IMR-90 (cell line): ENCODE results near the gene BPTF. TPM values are rescaled to one million over a fixed set of nuclear protein-coding genes. Genes with fewer than 3 reads are reported as not detected.

ENCODE experiments used
- ATAC-seq: fragments of 200-7000 bp; cut with Tn5 transposase; 2 replicates; pipeline ENCODE4 v1.9.1; 2020; ENCODE audit warnings: low read depth, mild to moderate bottlenecking, moderate library complexity
- BruUV-seq: library from RNA; stranded (reverse); fragments of 400-500 nt; replicated peaks from 2 replicates; lab custom pipeline; 2021; lab: Mats Ljungman, UMichigan
- CTCF ChIA-PET: fragments of 300-600 bp; formaldehyde crosslinking; extraction: SDS; loops from one replicate; lab custom pipeline; 2021; ENCODE audit warnings: antibody characterized with exemption; lab: Yijun Ruan, JAX
- POLR2A ChIA-PET: fragments of 300-600 bp; sonication (Branson Sonifier 250); formaldehyde crosslinking; loops from one replicate; lab custom pipeline; 2022; ENCODE audit warnings: antibody characterized with exemption; ENCODE audit not compliant: unreplicated experiment; lab: Charles Lee
- DNase-seq: peaks from one replicate; pipeline ENCODE4 v3.0.0; 2013
- H2AFZ ChIP-seq: replicated peaks from 2 replicates; pipeline ENCODE3; 2013; ENCODE audit warnings: low read length, mild to moderate bottlenecking; ENCODE audit not compliant: poor library complexity
- H2AK5ac ChIP-seq: 2 replicates; pipeline ENCODE4 v1.6.1; 2013; ENCODE audit warnings: low read depth, low read length, inconsistent platforms
- H2AK9ac ChIP-seq: replicated peaks from 2 replicates; pipeline ENCODE3; 2013; ENCODE audit warnings: mild to moderate bottlenecking, low read depth, low read length, moderate library complexity; ENCODE audit not compliant: poor library complexity
- H2BK120ac ChIP-seq: 2 replicates; pipeline ENCODE4 v1.6.1; 2013; ENCODE audit warnings: low read depth, low read length, inconsistent platforms
- H2BK15ac ChIP-seq: 3 replicates; pipeline ENCODE4 v1.6.1; 2013; ENCODE audit warnings: low read depth, low read length, inconsistent platforms
- H2BK20ac ChIP-seq: 2 replicates; pipeline ENCODE4 v1.6.1; 2013; ENCODE audit warnings: low read depth, mild to moderate bottlenecking, inconsistent platforms, low read length, moderate library complexity
- H2BK5ac ChIP-seq: 2 replicates; pipeline ENCODE4 v1.6.1; 2013; ENCODE audit warnings: mild to moderate bottlenecking, low read depth, low read length, inconsistent platforms; ENCODE audit not compliant: poor library complexity, severe bottlenecking
- H3K14ac ChIP-seq: replicated peaks from 2 replicates; pipeline ENCODE4 v1.6.1; 2013; ENCODE audit warnings: low read depth, low read length, inconsistent platforms
- H3K18ac ChIP-seq: 2 replicates; pipeline ENCODE4 v1.6.1; 2013; ENCODE audit warnings: low read depth, low read length, control low read depth
- H3K23ac ChIP-seq: 2 replicates; pipeline ENCODE4 v1.6.1; 2013; ENCODE audit warnings: low read depth, low read length, inconsistent platforms
- H3K27ac ChIP-seq: 2 replicates; pipeline ENCODE4 v1.5.1; 2013; ENCODE audit warnings: mild to moderate bottlenecking, control low read depth, low read length; ENCODE audit not compliant: insufficient read depth
- H3K27me3 ChIP-seq: 2 replicates; pipeline ENCODE4 v1.6.1; 2013; ENCODE audit warnings: low read length; ENCODE audit not compliant: control insufficient read depth, insufficient read depth
- H3K36me3 ChIP-seq: 2 replicates; pipeline ENCODE4 v1.6.1; 2013; ENCODE audit warnings: low read length, mixed read lengths; ENCODE audit not compliant: control insufficient read depth, insufficient read depth
- H3K4ac ChIP-seq: 2 replicates; pipeline ENCODE4 v1.6.1; 2013; ENCODE audit warnings: low read depth, low read length, inconsistent platforms
- H3K4me1 ChIP-seq: 2 replicates; pipeline ENCODE4 v1.6.1; 2013; ENCODE audit warnings: low read length, mixed read lengths; ENCODE audit not compliant: control insufficient read depth, insufficient read depth
- H3K4me2 ChIP-seq: 2 replicates; pipeline ENCODE4 v1.6.1; 2013; ENCODE audit warnings: low read depth, mild to moderate bottlenecking, control low read depth, low read length, moderate library complexity
- H3K4me3 ChIP-seq: 2 replicates; pipeline ENCODE4 v1.5.1; 2013; ENCODE audit warnings: low read depth, mild to moderate bottlenecking, control low read depth, low read length, moderate library complexity; ENCODE audit not compliant: insufficient read depth
- H3K56ac ChIP-seq: 2 replicates; pipeline ENCODE4 v1.6.1; 2013; ENCODE audit warnings: low read length, inconsistent platforms; ENCODE audit not compliant: insufficient read depth; ENCODE audit errors: extremely low read depth
- H3K79me1 ChIP-seq, 2 experiments: 2 replicates each; pipeline ENCODE4 v1.6.1; 2013; ENCODE audit warnings: low read length in 2 of 2, inconsistent platforms in 1 of 2, low read depth in 1 of 2
- H3K9ac ChIP-seq: 2 replicates; pipeline ENCODE4 v1.6.1; 2013; ENCODE audit warnings: low read depth, low read length, control low read depth
- H3K9me1 ChIP-seq: 2 replicates; pipeline ENCODE4 v1.6.1; 2013; ENCODE audit warnings: low read length, inconsistent platforms; ENCODE audit not compliant: insufficient read depth
- H3K9me3 ChIP-seq: 2 replicates; pipeline ENCODE4 v1.6.1; 2013; ENCODE audit warnings: low read length; ENCODE audit not compliant: control insufficient read depth, insufficient read depth
- H4K20me1 ChIP-seq: 2 replicates; pipeline ENCODE4 v1.6.1; 2013; ENCODE audit warnings: low read length, inconsistent platforms; ENCODE audit not compliant: insufficient read depth
- H4K5ac ChIP-seq: 2 replicates; pipeline ENCODE4 v1.6.1; 2013; ENCODE audit warnings: mild to moderate bottlenecking, low read depth, low read length, control low read depth
- H4K8ac ChIP-seq, 2 experiments: 2 replicates each; pipeline ENCODE4 v1.6.1; 2013; ENCODE audit warnings: low read depth in 2 of 2, low read length in 2 of 2, control low read depth in 1 of 2, inconsistent platforms in 1 of 2
- H4K91ac ChIP-seq: 2 replicates; pipeline ENCODE4 v1.6.1; 2013; ENCODE audit warnings: low read depth, low read length, inconsistent platforms; ENCODE audit not compliant: insufficient read depth
- MAFK ChIP-seq: IDR thresholded peaks from 2 replicates; pipeline ENCODE4 v1.6.1; 2012; ENCODE audit warnings: low read depth, low read length, improper control_type of control experiment
- POLR2A ChIP-seq: IDR thresholded peaks from 2 replicates; pipeline ENCODE4 v1.6.1; 2012; ENCODE audit warnings: mild to moderate bottlenecking, low read depth, low read length
- USF2 ChIP-seq: fragments of 150-350 bp; IDR thresholded peaks from 2 replicates; pipeline ENCODE4 v1.6.1; 2017; ENCODE audit warnings: mild to moderate bottlenecking, antibody characterized with exemption, low read length, low read depth
- WGBS, 2 experiments: methylation state at CpG; one replicate each; pipeline versions ENCODE4 v1.1.5 to v1.1.7; 2013; ENCODE audit warnings: missing lambda C conversion rate in 2 of 2; ENCODE audit not compliant: insufficient read length in 1 of 2; ENCODE audit errors: extremely low coverage in 2 of 2; 5-methylcytosine and 5-hydroxymethylcytosine counted together
- dilution Hi-C: fragments of 300-500 bp; cut with HindIII; formaldehyde crosslinking; loops from one replicate; pipeline ENCODE4 v1.14.3; 2018; ENCODE audit warnings: low sequenced_read_pairs; ENCODE audit not compliant: unreplicated experiment
- in situ Hi-C: fragments of 300-500 bp; cut with MboI; formaldehyde crosslinking; loops from 3 replicates; pipeline ENCODE4 v1.14.3; 2019; ENCODE audit warnings: low sequenced_read_pairs, inconsistent platforms, mixed read lengths
- intact Hi-C: fragments of 100-400 bp; cut with micrococcal nuclease; formaldehyde crosslinking; loops from 2 replicates; pipeline ENCODE4 v1.10.0; 2022
- polyA plus RNA-seq, 3 experiments: library from polyadenylated mRNA; depleted of rRNA; stranded (reverse); fragments of >200 nt; gene quantifications; 2 replicates each; pipeline ENCODE4 v1.2.3, GENCODE V29; 2012; ENCODE audit warnings: low replicate concordance in 1 of 3
- total RNA-seq: library from RNA; depleted of rRNA; stranded (reverse); fragments of >200 nt; gene quantifications from 2 replicates; pipeline ENCODE4 v1.2.3, GENCODE V29; 2012

The BPTF gene
- total and polyA plus RNA-seq, 2 of the 4 experiments (the other 2 are of a cell fraction) = 32.3 to 35.7 TPM

GRCh38 chr17:67831268-67831667, 6.0 kb downstream of the BPTF start:
- dilution Hi-C loops = no loop called here
- H3K4me3 ChIP-seq = no peak overlapping the region

More at GRCh38 chr17:67831268-67831667, 6.0 kb downstream of the BPTF start:
- in situ Hi-C loops (no loop called here), intact Hi-C loops (no loop called here)
- Histone ChIP-seq H3K27ac (no peak overlapping the region), H2BK5ac (peak overlapping the region; percentile 10), H3K4ac (no peak overlapping the region), H3K23ac (peak overlapping the region; percentile 69; the same call in 1 of the 2 replicates), H3K79me1 (peaks cover 11 to 57% of the 10 kb centered on the region in 2 experiments), H4K8ac (no peak overlapping the region), H3K4me2 (peak overlapping the region; percentile 20; the same call in 1 of the 2 replicates), H3K56ac (no peak overlapping the region), H4K5ac (no peak overlapping the region), H4K91ac (no peak overlapping the region), H2AFZ (no peak overlapping the region), H3K27me3 (no peaks in the 10 kb centered on the region), H3K36me3 (peaks cover 2% of the 10 kb centered on the region; the same call in 1 of the 2 replicates), H3K9me1 (peaks cover 10% of the 10 kb centered on the region), H4K20me1 (peaks cover 46% of the 10 kb centered on the region), H3K4me1 (peaks cover 13% of the 10 kb centered on the region), H2BK15ac (no peak overlapping the region), H2AK5ac (peak overlapping the region; percentile 72; the same call in 1 of the 2 replicates), H2BK120ac (no peak overlapping the region), H3K14ac (0 out of 2 replicates have a peak overlapping the region, but pooled peaks have one; percentile 56), H3K9ac (no peak overlapping the region), H3K9me3 (no peaks in the 10 kb centered on the region), H3K18ac (no peak overlapping the region; the same call in 1 of the 2 replicates), H2AK9ac (no peak overlapping the region), H2BK20ac (no peak overlapping the region)
- DNase-seq = no peak
- 100% methylated on average over 4 of the region's 4 CpGs; no CpG with 5 or more reads in 1 of the 2 experiments for WGBS, 2 experiments
- no TSS peak for BruUV-seq
- POLR2A ChIA-PET = no interaction called here
- CTCF ChIA-PET = interaction anchor here (0.6 kb wide), 1 partner anchor 102 kb away, joined by 3 read pairs; no protein-coding TSS in a partner anchor
- ATAC-seq = no peak
- TF ChIP-seq POLR2A = no peak
- no peak for TF ChIP-seq USF2
- no peak for TF ChIP-seq MAFK
